Aorta (tissue), 5 donors: ENCODE measurements around the gene KRTAP2-1. TPM values are rescaled to one million over a fixed set of nuclear protein-coding genes. Genes with fewer than 3 reads are reported as not detected.
"Not testable (repeated sequence)": the region's sequence is repeated elsewhere in the genome, so short reads cannot be mapped to it uniquely, and the experiment has no call there.

Experiments used
- ATAC-seq: fragments of 200-7000 bp; cut with Tn5 transposase; one replicate; pipeline ENCODE4 v1.9.1; 2022; ENCODE audit warnings: moderate library complexity; ENCODE audit not compliant: low FRiP score
- DNase-seq, 2 donors: peaks; one replicate each; pipeline ENCODE4 v3.0.0-alpha.2; 2020
- H3K27ac ChIP-seq, 2 donors: one replicate each; pipeline ENCODE4 v1.5.1; 2013; ENCODE audit warnings: low read length in 2 of 2, mild to moderate bottlenecking in 2 of 2, moderate library complexity in 2 of 2, control low read depth in 1 of 2, inconsistent platforms in 1 of 2, low read depth in 1 of 2
- H3K27me3 ChIP-seq, 2 donors: one replicate each; pipeline ENCODE4 v1.6.1; 2013; ENCODE audit warnings: control low read depth in 1 of 2, low read length in 1 of 2, mild to moderate bottlenecking in 1 of 2, moderate library complexity in 1 of 2; ENCODE audit not compliant: insufficient read depth in 2 of 2, control insufficient read depth in 1 of 2
- H3K36me3 ChIP-seq, 2 donors: one replicate each; pipeline ENCODE4 v1.6.1; 2013; ENCODE audit warnings: control low read depth in 1 of 2, low read length in 1 of 2, mild to moderate bottlenecking in 1 of 2; ENCODE audit not compliant: insufficient read depth in 2 of 2, control insufficient read depth in 1 of 2
- H3K4me1 ChIP-seq, 2 donors: one replicate each; pipeline ENCODE4 v1.6.1; 2013; ENCODE audit warnings: low read length in 2 of 2, control low read depth in 1 of 2, mild to moderate bottlenecking in 1 of 2, moderate library complexity in 1 of 2; ENCODE audit not compliant: insufficient read depth in 2 of 2, control insufficient read depth in 1 of 2
- H3K4me3 ChIP-seq, 2 donors: one replicate each; pipeline ENCODE4 v1.5.1; 2013; ENCODE audit warnings: low read length in 2 of 2, control low read depth in 1 of 2, mild to moderate bottlenecking in 1 of 2
- H3K9me3 ChIP-seq: one replicate; pipeline ENCODE4 v1.6.1; 2013; ENCODE audit warnings: mild to moderate bottlenecking, low read length; ENCODE audit not compliant: control insufficient read depth
- WGBS, 2 donors: extraction: QIAGEN DNeasy Blood & Tissue Kit; methylation state at CpG; one replicate each; pipeline ENCODE4 v1.1.7; 2013; 5-methylcytosine and 5-hydroxymethylcytosine counted together
- intact Hi-C, 2 donors: fragments of 100-400 bp; cut with DNase I; formaldehyde crosslinking; loops; one replicate each; pipeline versions ENCODE4 v1.14.2 to v1.15.0; 2022
- long read RNA-seq, 2 donors: library from polyadenylated mRNA; unstranded; transcript quantifications; one replicate each; pipeline ENCODE4 v2.0.0, GENCODE V29; 2020 to 2021
- polyA plus RNA-seq, 2 donors: library from polyadenylated mRNA; stranded (reverse); fragments of 200-250 nt; gene quantifications; one replicate each; pipeline ENCODE4 v1.2.3, GENCODE V29; 2013
- total RNA-seq, 2 donors: library from RNA; stranded (reverse); fragmentation: NEBNext Ultra II Directional; extraction: Animal tissue kit (Norgen Biotek cat#: 25700); gene quantifications; one replicate each; pipeline ENCODE4 v1.2.1, GENCODE V29; 2021
- donor health status: healthy with polysubstance abuse.
- donor health status: Bipolar disorder and iron deficiency.
- donor health status: DM: no; HTN: no; CAD: no.
- donor health status: DM: no; HTN: no; CAD: no.
- donor health status: DM: yes; HTN: yes; CAD: no.

The KRTAP2-1 gene, protein sequence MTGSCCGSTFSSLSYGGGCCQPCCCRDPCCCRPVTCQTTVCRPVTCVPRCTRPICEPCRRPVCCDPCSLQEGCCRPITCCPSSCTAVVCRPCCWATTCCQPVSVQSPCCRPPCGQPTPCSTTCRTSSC
- not detected for total RNA-seq
- polyA plus RNA-seq: not detected
- long read RNA-seq, donor 1: 0 reads
- long read RNA-seq, donor 2: 0 reads

DNA sequence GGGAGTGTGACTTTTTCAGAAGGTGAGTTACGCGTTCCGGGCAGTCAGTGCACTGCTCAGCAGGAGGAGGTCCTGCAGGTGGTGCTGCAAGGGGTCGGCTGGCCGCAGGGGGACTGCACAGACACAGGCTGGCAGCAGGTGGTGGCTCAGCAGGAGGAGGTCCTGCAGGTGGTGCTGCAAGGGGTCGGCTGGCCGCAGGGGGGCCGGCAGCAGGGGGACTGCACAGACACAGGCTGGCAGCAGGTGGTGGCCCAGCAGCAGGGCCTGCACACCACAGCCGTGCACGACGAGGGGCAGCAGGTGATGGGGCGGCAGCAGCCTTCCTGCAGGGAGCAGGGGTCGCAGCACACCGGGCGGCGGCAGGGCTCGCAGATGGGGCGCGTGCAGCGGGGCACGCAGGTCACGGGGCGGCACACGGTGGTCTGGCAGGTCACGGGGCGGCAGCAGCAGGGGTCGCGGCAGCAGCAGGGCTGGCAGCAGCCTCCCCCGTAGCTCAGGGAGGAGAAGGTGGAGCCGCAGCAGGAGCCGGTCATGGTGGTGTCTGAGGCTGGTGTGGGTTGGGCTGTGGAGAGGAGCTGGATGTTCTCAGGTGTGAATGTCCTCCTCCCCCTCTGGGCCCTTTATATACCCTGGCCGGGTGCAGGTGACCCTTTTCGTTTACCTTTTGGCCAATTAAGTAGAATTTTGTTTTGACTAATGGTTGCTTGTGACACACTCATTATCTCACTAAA is at the start of gene KRTAP2-1:
Gene KRTAP2-1, minus strand, starts transcription at position 582 of the 731 bp plus-strand sequence. Its CDS starts 49 bp downstream, at position 533.
- intact Hi-C loops, H3K4me1 ChIP-seq, H3K4me3 ChIP-seq, H3K27me3 ChIP-seq, H3K27ac ChIP-seq, H3K36me3 ChIP-seq, DNase-seq, H3K9me3 ChIP-seq: not testable (repeated sequence)
- peak; percentile 52 for ATAC-seq
- 44 to 46% methylated on average over 8 to 10 of the region's 33 CpGs for WGBS, 2 donors

GRCh38 chr17:41096055-41096454 is 48.9 kb upstream of the KRTAP2-1 start:
- no peaks in the 10 kb centered on the region for H3K36me3 ChIP-seq
- no peak for DNase-seq
- H3K4me1 ChIP-seq: no peaks in the 10 kb centered on the region
- WGBS, 2 donors: 71% methylated on average over 7 of the region's 7 CpGs
- H3K27me3 ChIP-seq: no peaks in the 10 kb centered on the region
- no peak overlapping the region for H3K27ac ChIP-seq
- no peak overlapping the region for H3K4me3 ChIP-seq
- intact Hi-C loops: no loop called here
- H3K9me3 ChIP-seq: no peaks in the 10 kb centered on the region
- ATAC-seq: no peak

DNA sequence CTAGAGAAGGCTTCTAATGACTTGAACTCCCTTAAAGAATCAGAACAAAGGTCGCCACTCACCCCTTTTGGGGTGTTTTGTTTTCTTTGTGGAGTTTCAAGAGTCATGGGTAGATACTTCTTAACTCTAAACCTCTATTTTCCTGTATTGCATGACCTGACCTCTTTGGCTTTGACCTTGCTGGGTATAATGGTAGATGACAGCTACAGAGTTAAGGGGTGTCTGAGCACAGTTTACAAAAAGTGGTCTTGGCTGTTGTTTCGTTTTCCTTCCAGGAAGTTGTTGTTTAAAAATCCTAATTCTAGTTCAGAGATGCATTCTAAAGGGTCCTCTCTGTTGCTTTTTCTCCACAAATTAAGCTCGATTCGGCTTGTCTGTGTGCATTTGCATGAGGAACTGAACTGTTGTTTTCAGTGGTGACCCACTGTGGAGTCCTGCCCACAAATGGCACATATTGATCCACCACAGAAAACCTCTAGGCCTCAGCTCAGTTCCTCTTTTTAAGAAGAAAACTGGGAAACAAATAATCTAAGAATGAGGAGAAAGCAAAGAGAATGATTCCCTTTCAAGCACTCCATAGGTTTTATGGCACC is 41.7 kb upstream of the KRTAP2-1 start:
- H3K4me1 ChIP-seq, H3K4me3 ChIP-seq, intact Hi-C loops, ATAC-seq, H3K27ac ChIP-seq, H3K36me3 ChIP-seq, H3K27me3 ChIP-seq, DNase-seq, H3K9me3 ChIP-seq: not testable (repeated sequence)
- WGBS, 2 donors: 34 to 60% methylated on average over 4 of the region's 4 CpGs

DNA sequence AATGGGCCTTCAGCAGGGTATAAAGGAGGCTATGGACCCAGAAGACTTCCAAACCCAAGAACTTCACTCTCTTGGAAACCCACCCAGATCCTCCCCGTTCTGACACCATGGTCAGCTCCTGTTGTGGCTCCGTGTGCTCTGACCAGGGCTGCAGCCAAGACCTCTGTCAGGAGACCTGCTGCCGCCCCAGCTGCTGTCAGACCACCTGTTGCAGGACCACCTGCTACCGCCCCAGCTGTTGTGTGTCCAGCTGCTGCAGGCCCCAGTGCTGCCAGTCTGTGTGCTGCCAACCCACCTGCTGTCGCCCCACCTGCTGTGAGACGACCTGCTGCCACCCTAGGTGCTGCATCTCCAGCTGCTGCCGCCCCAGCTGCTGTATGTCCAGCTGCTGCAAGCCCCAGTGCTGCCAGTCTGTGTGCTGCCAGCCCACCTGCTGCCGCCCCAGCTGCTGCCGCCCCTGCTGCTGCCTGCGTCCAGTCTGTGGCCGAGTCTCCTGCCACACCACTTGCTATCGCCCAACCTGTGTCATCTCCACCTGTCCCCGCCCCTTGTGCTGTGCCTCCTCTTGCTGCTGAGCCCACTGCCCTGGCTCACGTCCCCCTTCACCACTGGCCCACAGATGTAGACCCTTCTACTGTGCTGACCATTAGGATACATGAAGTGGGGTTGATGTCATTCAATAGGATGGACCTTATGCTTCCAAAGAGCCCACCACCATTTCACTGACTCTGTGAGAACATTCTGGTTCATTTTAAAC is 37.2 kb upstream of the KRTAP2-1 start, which contains the start of gene KRTAP4-7:
Gene KRTAP4-7, plus strand, starts transcription at position 51 of the 757 bp plus-strand sequence. Its CDS starts 57 bp downstream, at position 108.
- DNase-seq, H3K27ac ChIP-seq, H3K4me1 ChIP-seq, H3K27me3 ChIP-seq, H3K36me3 ChIP-seq, ATAC-seq, H3K4me3 ChIP-seq, intact Hi-C loops, H3K9me3 ChIP-seq: not testable (repeated sequence)
- WGBS, 2 donors: 66 to 78% methylated on average over 10 to 14 of the region's 14 CpGs

GRCh38 chr17:41083427-41083826 is 36.3 kb upstream of the KRTAP2-1 start:
- H3K4me1 ChIP-seq, H3K4me3 ChIP-seq, H3K9me3 ChIP-seq, H3K27ac ChIP-seq, DNase-seq, H3K36me3 ChIP-seq, intact Hi-C loops, H3K27me3 ChIP-seq, ATAC-seq: not testable (repeated sequence)
- WGBS, 2 donors: 60 to 75% methylated on average over 2 of the region's 2 CpGs

DNA sequence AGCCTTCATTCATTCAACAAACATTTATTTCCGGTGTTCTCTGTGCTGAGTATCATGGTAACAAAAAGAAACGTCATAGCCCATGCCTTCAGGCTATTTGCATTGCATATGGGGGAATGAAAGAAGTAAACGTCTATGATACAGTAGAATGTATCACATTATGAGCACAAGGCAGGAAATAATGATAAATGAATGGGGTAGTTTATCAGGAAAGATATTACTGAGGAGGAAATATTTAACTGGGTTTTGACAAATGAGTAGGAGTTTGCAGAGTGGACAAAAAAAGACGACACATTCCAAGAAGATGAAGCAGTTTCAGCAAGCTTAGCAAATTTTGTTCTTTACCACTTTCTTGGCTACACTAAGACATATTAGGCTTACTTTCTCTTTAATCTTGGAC is 35.5 kb upstream of the KRTAP2-1 start:
- 40 to 48% methylated on average over 4 of the region's 4 CpGs for WGBS, 2 donors
- no peaks in the 10 kb centered on the region for H3K36me3 ChIP-seq
- intact Hi-C loops: no loop called here
- H3K4me1 ChIP-seq: no peaks in the 10 kb centered on the region
- no peak overlapping the region for H3K4me3 ChIP-seq
- no peak overlapping the region for H3K27ac ChIP-seq
- DNase-seq (no peak), ATAC-seq (no peak)
- no peaks in the 10 kb centered on the region for H3K9me3 ChIP-seq
- no peaks in the 10 kb centered on the region for H3K27me3 ChIP-seq

DNA sequence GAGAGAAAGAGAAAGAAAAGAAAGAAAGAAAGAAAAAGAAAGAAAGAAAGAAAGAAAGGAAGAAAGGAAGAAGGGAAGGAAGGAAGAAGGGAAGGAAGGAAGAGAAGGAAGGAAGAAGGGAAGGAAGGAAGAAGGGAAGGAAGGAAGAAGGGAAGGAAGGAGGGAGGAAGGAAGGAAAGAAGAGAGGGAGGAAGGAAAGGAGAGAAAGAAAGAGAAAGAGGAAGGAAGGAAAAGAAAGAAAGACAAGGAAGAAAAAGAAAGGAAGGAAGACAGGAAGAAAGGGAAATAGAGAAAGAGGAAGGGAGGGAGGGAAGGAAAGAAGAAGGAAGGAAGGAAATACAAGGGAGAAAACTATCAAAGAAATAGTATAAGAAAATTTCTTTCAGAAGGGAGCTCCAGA is 29.7 kb upstream of the KRTAP2-1 start:
- Histone ChIP-seq H3K36me3 (no peaks in the 10 kb centered on the region), H3K27ac (no peak overlapping the region), H3K27me3 (no peaks in the 10 kb centered on the region), H3K4me3 (no peak overlapping the region), H3K9me3 (no peaks in the 10 kb centered on the region), H3K4me1 (no peaks in the 10 kb centered on the region)
- no peak for ATAC-seq
- no peak for DNase-seq
- intact Hi-C loops: no loop called here

DNA sequence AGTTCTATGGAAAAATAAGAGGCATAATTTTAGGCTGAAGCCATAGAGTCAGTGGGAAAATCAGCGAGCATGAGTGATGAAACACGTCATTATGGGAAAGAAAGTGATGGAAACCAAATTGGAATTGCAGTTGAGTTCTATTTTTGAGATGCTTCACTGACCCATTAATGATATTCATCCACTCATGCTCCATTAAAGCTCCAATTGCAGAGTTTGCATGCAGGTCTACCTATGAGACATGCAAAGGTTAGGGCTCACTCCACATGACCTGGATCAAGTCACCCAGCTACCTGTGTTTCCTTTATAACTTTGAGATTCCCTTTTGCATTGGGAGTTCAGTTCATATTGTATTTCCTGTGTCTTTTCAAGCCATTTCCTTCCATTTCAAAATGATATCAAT is 26.6 kb upstream of the KRTAP2-1 start:
- 84% methylated on average over 2 of the region's 2 CpGs for WGBS, 2 donors
- Histone ChIP-seq H3K4me3 (no peak overlapping the region), H3K36me3 (no peaks in the 10 kb centered on the region), H3K4me1 (no peaks in the 10 kb centered on the region), H3K9me3 (no peaks in the 10 kb centered on the region), H3K27me3 (no peaks in the 10 kb centered on the region), H3K27ac (no peak overlapping the region)
- no peak for DNase-seq
- no peak for ATAC-seq
- intact Hi-C loops: no loop called here
